H1 (cell line): Measurements from ENCODE around the gene DENND2D. TPM values are rescaled to one million over a fixed set of nuclear protein-coding genes. Genes with fewer than 3 reads are reported as not detected.
A peak's percentile ranks its signal among the peaks of the same experiment; 100 is the strongest.

Source experiments
- CTCF ChIA-PET: fragments of 300-600 bp; sonication (Branson Sonifier 250); formaldehyde crosslinking; loops from one replicate; lab custom pipeline; 2021; ENCODE audit not compliant: partially characterized antibody; lab: Charles Lee
- POLR2A ChIA-PET: fragments of 300-600 bp; sonication (Branson Sonifier 250); formaldehyde crosslinking; loops from one replicate; lab custom pipeline; 2021; ENCODE audit warnings: inconsistent platforms; ENCODE audit not compliant: partially characterized antibody; lab: Charles Lee
- DNase-seq, 2 experiments: peaks; one replicate each; pipeline versions ENCODE4 v3.0.0 to v3.0.0-alpha.2; 2010 to 2022; ENCODE audit warnings: low spot score in 2 of 2, low read depth in 1 of 2, mixed read lengths in 1 of 2
- FAIRE-seq: peaks from 2 replicates; lab custom pipeline; 2011; peaks lifted over from hg19 to GRCh38; lab: Jason Lieb, UNC
- H2AFZ ChIP-seq: 2 replicates; pipeline ENCODE4 v1.8.1; 2012; ENCODE audit warnings: low read length, inconsistent platforms
- H2AK5ac ChIP-seq: 2 replicates; pipeline ENCODE4 v1.6.1; 2013; ENCODE audit warnings: low read depth, low read length
- H2BK120ac ChIP-seq: replicated peaks from 2 replicates; pipeline ENCODE3; 2013; ENCODE audit warnings: low read depth, low read length, inconsistent platforms
- H2BK12ac ChIP-seq: 2 replicates; pipeline ENCODE4 v1.6.1; 2013; ENCODE audit warnings: low read depth, low read length
- H2BK15ac ChIP-seq: 2 replicates; pipeline ENCODE4 v1.6.1; 2013; ENCODE audit warnings: low read length
- H2BK20ac ChIP-seq: 2 replicates; pipeline ENCODE4 v1.6.1; 2013; ENCODE audit warnings: low read length
- H2BK5ac ChIP-seq: 2 replicates; pipeline ENCODE4 v1.6.1; 2013; ENCODE audit warnings: low read depth, low read length
- H3K14ac ChIP-seq: 2 replicates; pipeline ENCODE4 v1.6.1; 2013; ENCODE audit warnings: inconsistent platforms; ENCODE audit not compliant: insufficient read length
- H3K18ac ChIP-seq: 2 replicates; pipeline ENCODE4 v1.6.1; 2013; ENCODE audit warnings: low read length; ENCODE audit errors: extremely low read depth
- H3K23ac ChIP-seq: 2 replicates; pipeline ENCODE4 v1.6.1; 2013; ENCODE audit warnings: inconsistent platforms; ENCODE audit not compliant: insufficient read length
- H3K23me2 ChIP-seq: 2 replicates; pipeline ENCODE4 v1.6.1; 2013; ENCODE audit warnings: low read depth, low read length
- H3K27ac ChIP-seq: 2 replicates; pipeline ENCODE4 v1.6.1; 2011; ENCODE audit warnings: low read depth, low read length, inconsistent platforms
- H3K27me3 ChIP-seq, 4 experiments: replicated peaks in 1 of 4; 1 replicate in 1 of 4; 2 replicates in 3 of 4; pipeline versions ENCODE4 v1.6.1 to v1.8.1; 2011 to 2013; ENCODE audit warnings: low read length in 3 of 4, mild to moderate bottlenecking in 3 of 4, inconsistent platforms in 2 of 4, mixed read lengths in 2 of 4, moderate library complexity in 1 of 4; ENCODE audit not compliant: control insufficient read depth in 3 of 4, insufficient read depth in 3 of 4; ENCODE audit errors: extremely low read depth in 1 of 4
- H3K36me3 ChIP-seq, 4 experiments: 2 replicates each; pipeline versions ENCODE4 v1.6.1 to v1.8.1; 2011 to 2013; ENCODE audit warnings: mild to moderate bottlenecking in 4 of 4, low read length in 3 of 4, moderate library complexity in 2 of 4, control low read depth in 1 of 4, inconsistent platforms in 1 of 4; ENCODE audit not compliant: insufficient read depth in 4 of 4, control insufficient read depth in 2 of 4
- H3K4ac ChIP-seq: replicated peaks from 2 replicates; pipeline ENCODE3; 2013; ENCODE audit warnings: low read length, low read depth, mixed read lengths, inconsistent platforms; ENCODE audit not compliant: insufficient read length
- H3K4me1 ChIP-seq, 4 experiments: replicated peaks in 1 of 4; 1 replicate in 1 of 4; 2 replicates in 3 of 4; pipeline versions ENCODE4 v1.6.1 to v1.8.1; 2011 to 2013; ENCODE audit warnings: low read length in 3 of 4, inconsistent platforms in 2 of 4, mixed read lengths in 1 of 4; ENCODE audit not compliant: insufficient read depth in 4 of 4, control insufficient read depth in 3 of 4
- H3K4me2 ChIP-seq, 2 experiments: 2 replicates each; pipeline versions ENCODE4 v1.6.1 to v1.8.1; 2011 to 2013; ENCODE audit warnings: low read depth in 2 of 2, low read length in 2 of 2, control low read depth in 1 of 2, inconsistent platforms in 1 of 2, mild to moderate bottlenecking in 1 of 2; ENCODE audit not compliant: insufficient read depth in 1 of 2
- H3K4me3 ChIP-seq, 4 experiments: fragments of 200-600, 300-600 bp in 1 of 4; sonication (generic), shearing (Covaris generic), sonication (Bioruptor Twin) in 1 of 4; 2 replicates each; pipeline versions ENCODE4 v1.5.1 to v1.8.1; 2011 to 2016; ENCODE audit warnings: low read length in 4 of 4, low read depth in 3 of 4, control low read depth in 2 of 4, inconsistent platforms in 2 of 4, mild to moderate bottlenecking in 2 of 4, mixed read lengths in 1 of 4, moderate library complexity in 1 of 4; ENCODE audit not compliant: insufficient read depth in 2 of 4; ENCODE audit errors: extremely low read depth in 1 of 4
- H3K56ac ChIP-seq: replicated peaks from 2 replicates; pipeline ENCODE3; 2013; ENCODE audit warnings: low read depth, mild to moderate bottlenecking, mixed read lengths, low read length, inconsistent platforms; ENCODE audit not compliant: insufficient read length
- H3K79me1 ChIP-seq: 2 replicates; pipeline ENCODE4 v1.6.1; 2013; ENCODE audit warnings: low read depth, low read length, control low read depth
- H3K79me2 ChIP-seq, 2 experiments: 2 replicates each; pipeline versions ENCODE4 v1.6.1 to v1.8.1; 2012 to 2013; ENCODE audit warnings: low read length in 2 of 2, mild to moderate bottlenecking in 2 of 2, inconsistent platforms in 1 of 2; ENCODE audit not compliant: insufficient read depth in 2 of 2, control insufficient read depth in 1 of 2
- H3K9ac ChIP-seq, 4 experiments: replicated peaks in 1 of 4; 1 replicate in 1 of 4; 2 replicates in 3 of 4; pipeline versions ENCODE4 v1.6.1 to v1.8.1; 2011 to 2013; ENCODE audit warnings: low read depth in 3 of 4, low read length in 3 of 4, control low read depth in 2 of 4, mild to moderate bottlenecking in 2 of 4, moderate library complexity in 2 of 4, inconsistent platforms in 1 of 4; ENCODE audit errors: extremely low read depth in 1 of 4
- H3K9me3 ChIP-seq, 2 experiments: 2 replicates each; pipeline versions ENCODE4 v1.6.1 to v1.8.1; 2012 to 2013; ENCODE audit warnings: mild to moderate bottlenecking in 2 of 2, moderate library complexity in 2 of 2, control low read depth in 1 of 2, inconsistent platforms in 1 of 2, low read depth in 1 of 2, low read length in 1 of 2, mixed read lengths in 1 of 2; ENCODE audit not compliant: insufficient read depth in 2 of 2
- H4K20me1 ChIP-seq, 2 experiments: replicated peaks in 1 of 2; 2 replicates each; pipeline versions ENCODE3 to v1.8.1; 2011 to 2013; ENCODE audit warnings: inconsistent platforms in 2 of 2, low read length in 2 of 2, mild to moderate bottlenecking in 1 of 2; ENCODE audit not compliant: insufficient read depth in 2 of 2, control insufficient read depth in 1 of 2
- H4K5ac ChIP-seq: 2 replicates; pipeline ENCODE4 v1.6.1; 2013; ENCODE audit warnings: low read length, low read depth, mixed read lengths, inconsistent platforms; ENCODE audit not compliant: insufficient read length
- H4K8ac ChIP-seq: 2 replicates; pipeline ENCODE4 v1.8.0; 2013; ENCODE audit warnings: mild to moderate bottlenecking, moderate library complexity, low read length, inconsistent platforms; ENCODE audit not compliant: insufficient read depth; ENCODE audit errors: extremely low read depth
- H4K91ac ChIP-seq: replicated peaks from 2 replicates; pipeline ENCODE3; 2013; ENCODE audit warnings: low read length, mixed read lengths, inconsistent platforms; ENCODE audit not compliant: insufficient read length
- CREB1 ChIP-seq: IDR thresholded peaks from 2 replicates; pipeline ENCODE4 v1.6.1; 2012; ENCODE audit warnings: inconsistent platforms
- WGBS, 2 experiments: shearing (Covaris generic) in 1 of 2; methylation state at CpG; one replicate each; pipeline versions ENCODE4 v1.1.6 to v1.1.7; 2013 to 2015; ENCODE audit warnings: low lambda C conversion rate in 2 of 2, mixed read lengths in 2 of 2, inconsistent platforms in 1 of 2, low coverage in 1 of 2, missing lambda C conversion rate in 1 of 2; ENCODE audit not compliant: insufficient replicate concordance in 2 of 2, insufficient coverage in 1 of 2, insufficient read length in 1 of 2; ENCODE audit errors: extremely low coverage in 1 of 2, missing lambda C conversion rate in 1 of 2; 5-methylcytosine and 5-hydroxymethylcytosine counted together
- polyA plus RNA-seq, 7 experiments: library from polyadenylated mRNA; depleted of rRNA in 3 of 7; stranded (reverse) in 5 of 7; unstranded in 2 of 7; fragments of >200 nt in 5 of 7; fragments of 200-250 nt in 2 of 7; gene quantifications; 1 replicate in 5 of 7; 2 replicates in 1 of 7; 4 replicates in 1 of 7; pipeline versions ENCODE4 v1.2.1 to v1.2.3, GENCODE V29; 2011 to 2013; ENCODE audit warnings: missing spikeins in 2 of 7, mixed read lengths in 2 of 7
- total RNA-seq: library from RNA; stranded (reverse); fragmentation: NEBNext Ultra II Directional; extraction: Animal tissue kit (Norgen Biotek cat#: 25700); gene quantifications from 2 replicates; pipeline ENCODE4 v1.2.1, GENCODE V29; 2021
- TF ChIP-seq, protein P1 (sequence below): IDR thresholded peaks from 2 replicates; pipeline ENCODE4 v1.6.1; 2011; ENCODE audit warnings: low read depth, mild to moderate bottlenecking, low read length; ENCODE audit not compliant: insufficient read depth

The DENND2D gene
- total and polyA plus RNA-seq, 2 of the 8 experiments (the other 6 are each of a cell fraction or from before 2014, with no cell fraction given): 0.58 to 1.6 TPM

GRCh38 chr1:111140680-111140967 lies 59.8 kb downstream of the DENND2D start:
- FAIRE-seq: no peak
- peaks cover 0 to 3% of the 10 kb centered on the region in 2 experiments for H4K20me1 ChIP-seq
- H2BK120ac ChIP-seq: no peak overlapping the region
- no peak overlapping the region for H3K23ac ChIP-seq
- peak overlapping the region; percentile 69; the same call in 1 of the 2 replicates for H3K27ac ChIP-seq
- H3K23me2 ChIP-seq: no peaks in the 10 kb centered on the region
- no peak overlapping the region for H2AK5ac ChIP-seq
- peak overlapping the region; percentile 66 for H3K18ac ChIP-seq
- no peak overlapping the region for H4K91ac ChIP-seq
- H3K4me3 ChIP-seq: peak overlapping the region; percentile 52 to 84 (median 82)
- H3K4me2 ChIP-seq: peak overlapping the region; percentile 57 to 71
- peaks cover 0 to 15% (median 1%) of the 10 kb centered on the region in 4 experiments; a peak in 3 of 8 replicates for H3K36me3 ChIP-seq
- 3% methylated on average over 8 of the region's 9 CpGs; no CpG with 5 or more reads in 1 of the 2 experiments for WGBS, 2 experiments
- peaks cover 10 to 59% of the 10 kb centered on the region in 2 experiments for H3K79me2 ChIP-seq
- H4K5ac ChIP-seq: no peak overlapping the region
- 0 out of 2 replicates have a peak overlapping the region, but pooled peaks have one; percentile 46 for H2AFZ ChIP-seq
- H2BK20ac ChIP-seq: no peak overlapping the region
- no peak overlapping the region for H2BK15ac ChIP-seq
- no peak overlapping the region for H3K4ac ChIP-seq
- H3K9ac ChIP-seq: peak overlapping the region in 3 of 4 experiments; percentile 69 to 82 (median 72); a peak in 6 of 7 replicates
- H3K9me3 ChIP-seq: no peaks in the 10 kb centered on the region
- 0 out of 2 replicates have a peak, but pooled peaks cover 3% of the 10 kb centered on the region for H3K79me1 ChIP-seq
- ChIA-PET POLR2A (interaction anchor here (0.6 kb wide), 1 partner anchor 125 kb away, joined by 4 read pairs; no protein-coding TSS in a partner anchor), CTCF (no interaction called here)
- DNase-seq: no peak
- peaks cover 0 to 8% (median 0%) of the 10 kb centered on the region in 4 experiments; a peak in 3 of 7 replicates for H3K4me1 ChIP-seq
- H3K56ac ChIP-seq: no peak overlapping the region
- no peak overlapping the region for H3K14ac ChIP-seq
- H4K8ac ChIP-seq: no peak overlapping the region
- no peak overlapping the region for H2BK12ac ChIP-seq
- H3K27me3 ChIP-seq: no peaks in the 10 kb centered on the region
- 0 out of 2 replicates have a peak overlapping the region, but pooled peaks have one; percentile 79 for H2BK5ac ChIP-seq
- TF ChIP-seq CREB1: no peak
- TF ChIP-seq, protein P1, sequence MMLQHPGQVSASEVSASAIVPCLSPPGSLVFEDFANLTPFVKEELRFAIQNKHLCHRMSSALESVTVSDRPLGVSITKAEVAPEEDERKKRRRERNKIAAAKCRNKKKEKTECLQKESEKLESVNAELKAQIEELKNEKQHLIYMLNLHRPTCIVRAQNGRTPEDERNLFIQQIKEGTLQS: no peak
